ENCODE data around the gene WDR48.
A peak's percentile ranks its signal among the peaks of the same experiment; 100 is the strongest.

The WDR48 gene

GRCh38 chr3:39125841-39126500, 74.2 kb downstream of the WDR48 start:
- no peak for DNase-seq

GRCh38 chr3:39126532-39127071, 74.8 kb downstream of the WDR48 start:
- peak in 1 of 2 experiments; percentile 60 for DNase-seq

- DNase-seq, result no peak
These were observed 75.6 kb downstream of the WDR48 start for GRCh38 chr3:39127269-39127907.

GRCh38 chr3:39127908-39128304, 76.1 kb downstream of the WDR48 start:
- no peak for DNase-seq

GRCh38 chr3:39128951-39129350, 77.1 kb downstream of the WDR48 start:
- no peak for DNase-seq

GRCh38 chr3:39130026-39130425, 78.2 kb downstream of the WDR48 start:
- no peak for DNase-seq

- DNase-seq, result no peak
These were observed 79.0 kb downstream of the WDR48 start for GRCh38 chr3:39130693-39131265.

- DNase-seq, result no peak
These were observed 80.6 kb downstream of the WDR48 start for GRCh38 chr3:39132096-39133092.

- no peak for DNase-seq
These were observed 81.3 kb downstream of the WDR48 start for GRCh38 chr3:39133093-39133490.

GRCh38 chr3:39133822-39134221, 82.0 kb downstream of the WDR48 start:
- DNase-seq, result no peak

- no peak for DNase-seq
These were observed 82.5 kb downstream of the WDR48 start for GRCh38 chr3:39134305-39134704.

- no peak for DNase-seq
These were observed 83.5 kb downstream of the WDR48 start for GRCh38 chr3:39135170-39135805.

GRCh38 chr3:39136533-39137434, 85.0 kb downstream of the WDR48 start:
- DNase-seq, result no peak

GRCh38 chr3:39137435-39137936, 85.7 kb downstream of the WDR48 start:
- DNase-seq, result no peak

- no peak for DNase-seq
These were observed 86.4 kb downstream of the WDR48 start for GRCh38 chr3:39137991-39138803.

- no peak for DNase-seq
These were observed 87.1 kb downstream of the WDR48 start for GRCh38 chr3:39138804-39139415.

- no peak for DNase-seq
These were observed 87.6 kb downstream of the WDR48 start for GRCh38 chr3:39139442-39139841.

- DNase-seq, result no peak
These were observed 88.6 kb downstream of the WDR48 start for GRCh38 chr3:39140341-39140971.

Measured in SW 1271 (cell line).